Measurements from ENCODE around the gene MED16.

Gene MED16, protein sequence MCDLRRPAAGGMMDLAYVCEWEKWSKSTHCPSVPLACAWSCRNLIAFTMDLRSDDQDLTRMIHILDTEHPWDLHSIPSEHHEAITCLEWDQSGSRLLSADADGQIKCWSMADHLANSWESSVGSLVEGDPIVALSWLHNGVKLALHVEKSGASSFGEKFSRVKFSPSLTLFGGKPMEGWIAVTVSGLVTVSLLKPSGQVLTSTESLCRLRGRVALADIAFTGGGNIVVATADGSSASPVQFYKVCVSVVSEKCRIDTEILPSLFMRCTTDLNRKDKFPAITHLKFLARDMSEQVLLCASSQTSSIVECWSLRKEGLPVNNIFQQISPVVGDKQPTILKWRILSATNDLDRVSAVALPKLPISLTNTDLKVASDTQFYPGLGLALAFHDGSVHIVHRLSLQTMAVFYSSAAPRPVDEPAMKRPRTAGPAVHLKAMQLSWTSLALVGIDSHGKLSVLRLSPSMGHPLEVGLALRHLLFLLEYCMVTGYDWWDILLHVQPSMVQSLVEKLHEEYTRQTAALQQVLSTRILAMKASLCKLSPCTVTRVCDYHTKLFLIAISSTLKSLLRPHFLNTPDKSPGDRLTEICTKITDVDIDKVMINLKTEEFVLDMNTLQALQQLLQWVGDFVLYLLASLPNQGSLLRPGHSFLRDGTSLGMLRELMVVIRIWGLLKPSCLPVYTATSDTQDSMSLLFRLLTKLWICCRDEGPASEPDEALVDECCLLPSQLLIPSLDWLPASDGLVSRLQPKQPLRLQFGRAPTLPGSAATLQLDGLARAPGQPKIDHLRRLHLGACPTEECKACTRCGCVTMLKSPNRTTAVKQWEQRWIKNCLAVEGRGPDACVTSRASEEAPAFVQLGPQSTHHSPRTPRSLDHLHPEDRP

GRCh38 chr19:892894-893689 is at the start of gene MED16, which contains the start of gene RNU6-9:
TSS of gene MED16 (minus strand) at chr19:893187. CDS start at chr19:891131, 2,056 bp downstream.
TSS of gene RNU6-9 (plus strand) at chr19:893484.
- in situ Hi-C loops (cut with HindIII; ENCODE audit: low sequenced_read_pairs): no loop called here

DNA sequence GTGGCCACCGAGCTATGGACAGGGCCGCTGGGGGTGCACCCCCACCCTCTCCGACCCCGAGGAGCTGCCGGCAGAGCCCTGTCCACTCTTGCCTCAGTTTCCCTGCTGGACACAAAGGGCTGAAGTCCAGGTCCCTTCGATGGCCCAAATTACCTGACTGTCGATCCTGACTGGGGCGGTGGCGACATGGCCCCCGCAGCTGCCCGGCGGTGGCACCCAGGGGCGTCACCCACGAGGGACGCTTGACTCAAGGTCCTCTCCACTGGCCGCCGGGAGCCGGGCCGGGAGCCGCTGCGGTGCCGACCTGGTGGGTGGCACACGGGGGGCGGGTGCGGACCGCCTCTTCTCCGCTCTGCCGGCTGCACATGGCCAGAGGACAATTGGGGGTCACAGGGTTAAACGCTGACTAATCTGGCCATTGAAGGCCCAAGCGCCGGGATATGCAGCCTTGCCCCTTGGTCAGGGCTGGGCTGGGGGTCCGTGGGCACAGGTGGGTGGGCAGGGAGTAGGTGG is 49.2 kb upstream of the MED16 start:
- in situ Hi-C loops (cut with HindIII; ENCODE audit: low sequenced_read_pairs): no loop called here

DNA sequence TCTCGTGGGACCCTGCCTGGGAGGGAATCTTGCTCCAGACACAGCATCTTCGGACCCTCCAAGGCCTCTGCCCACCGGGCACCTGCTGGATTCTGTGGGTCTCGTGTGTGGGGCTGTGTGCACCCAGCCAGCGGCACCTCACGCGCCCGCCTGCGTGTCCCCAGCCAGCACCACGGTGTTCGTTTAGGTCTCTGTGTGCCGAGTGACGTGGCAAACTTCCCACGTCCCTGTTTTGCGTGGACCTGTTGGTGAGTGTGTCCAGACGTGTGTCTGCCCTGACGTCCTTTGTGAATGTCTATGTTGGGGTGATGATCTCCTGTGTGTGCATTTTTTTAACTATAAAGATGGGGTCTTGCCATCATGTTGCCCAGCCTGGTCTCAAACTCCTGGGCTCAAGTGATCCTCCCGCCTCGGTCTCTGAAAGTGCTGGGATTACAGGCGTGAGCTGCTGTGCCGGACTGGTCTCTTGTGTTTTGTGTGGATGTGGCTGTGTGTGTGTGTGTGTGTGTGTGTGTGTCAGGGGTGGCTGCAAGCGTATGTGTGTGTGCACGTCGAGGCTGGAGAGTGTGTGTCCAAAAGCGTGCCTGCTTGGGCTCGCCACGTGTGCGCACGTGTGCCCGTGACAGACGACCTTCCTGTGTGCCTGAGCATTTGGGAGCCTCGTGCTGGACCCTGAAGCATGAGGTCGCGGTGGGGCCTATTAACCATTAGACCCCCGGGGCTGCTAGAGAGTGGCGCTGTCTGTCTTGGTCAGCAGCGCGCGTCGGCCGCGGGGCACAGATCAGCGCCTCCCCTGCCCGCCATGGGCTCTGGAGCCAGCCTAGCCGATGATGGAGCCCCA is 48.5 kb upstream of the MED16 start:
- in situ Hi-C loops (cut with HindIII; ENCODE audit: low sequenced_read_pairs): no loop called here

- in situ Hi-C loops (cut with HindIII; ENCODE audit: low sequenced_read_pairs): no loop called here
Measured at GRCh38 chr19:940591-941291, 47.8 kb upstream of the MED16 start.

DNA sequence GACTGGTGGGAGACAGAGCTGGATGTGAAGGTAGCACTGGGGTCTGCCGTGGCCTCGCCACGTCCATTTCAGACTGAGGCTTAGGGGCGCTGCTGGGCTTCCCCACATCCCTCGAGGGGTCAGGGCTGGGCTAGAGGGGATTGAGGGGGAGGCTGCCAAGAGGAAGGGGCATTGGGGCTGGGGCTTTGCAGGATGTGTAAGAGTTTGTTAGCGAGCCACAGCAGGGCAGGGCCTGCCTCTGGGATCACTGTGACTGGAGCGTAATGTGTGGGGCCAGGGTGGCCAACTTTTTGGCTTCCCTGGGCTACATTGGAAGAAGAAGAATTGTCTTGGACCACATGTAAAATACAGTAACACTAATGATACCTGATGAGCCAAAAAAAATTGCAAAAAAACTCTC is 46.9 kb upstream of the MED16 start:
- in situ Hi-C loops (cut with HindIII; ENCODE audit: low sequenced_read_pairs): no loop called here

GRCh38 chr19:939439-939838 is 46.5 kb upstream of the MED16 start:
- in situ Hi-C loops (cut with HindIII; ENCODE audit: low sequenced_read_pairs): no loop called here

- in situ Hi-C loops (cut with HindIII; ENCODE audit: low sequenced_read_pairs): no loop called here
Measured at GRCh38 chr19:938233-938923, 45.4 kb upstream of the MED16 start.

GRCh38 chr19:937259-937694 is 44.3 kb upstream of the MED16 start:
- in situ Hi-C loops (cut with HindIII; ENCODE audit: low sequenced_read_pairs): no loop called here

GRCh38 chr19:936175-936546 is 43.2 kb upstream of the MED16 start:
- in situ Hi-C loops (cut with HindIII; ENCODE audit: low sequenced_read_pairs): no loop called here

DNA sequence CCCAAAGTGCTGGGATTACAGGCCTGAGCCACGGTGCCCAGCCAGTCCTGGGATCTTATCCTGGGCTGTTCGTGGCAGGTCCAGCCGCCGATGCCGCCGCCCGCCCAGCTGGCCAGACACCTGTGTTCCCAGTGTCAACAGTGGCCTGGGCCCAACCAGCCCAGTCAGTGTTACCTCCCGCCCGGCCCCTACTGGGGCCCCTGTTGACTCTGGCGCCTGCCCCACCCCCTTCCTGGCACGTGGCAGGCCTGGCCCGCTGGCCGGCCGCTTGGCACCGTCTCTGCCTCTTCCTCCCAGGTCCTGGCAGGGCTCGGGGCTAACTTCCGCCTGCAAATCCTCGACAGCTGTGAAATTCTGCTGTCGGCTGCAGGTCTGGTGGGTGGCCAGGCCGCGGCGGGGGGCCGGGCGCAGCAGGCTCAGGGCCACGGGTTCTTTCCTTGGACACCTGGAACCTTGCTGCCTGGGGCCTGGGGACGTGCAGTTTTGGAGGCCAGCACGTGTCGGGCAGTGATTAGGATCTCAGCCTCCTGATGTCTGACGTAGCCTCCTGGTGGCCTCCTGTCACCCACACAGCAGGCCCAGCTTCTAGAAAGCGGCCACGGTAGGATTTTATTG is 42.0 kb upstream of the MED16 start:
- in situ Hi-C loops (cut with HindIII; ENCODE audit: low sequenced_read_pairs): no loop called here

DNA sequence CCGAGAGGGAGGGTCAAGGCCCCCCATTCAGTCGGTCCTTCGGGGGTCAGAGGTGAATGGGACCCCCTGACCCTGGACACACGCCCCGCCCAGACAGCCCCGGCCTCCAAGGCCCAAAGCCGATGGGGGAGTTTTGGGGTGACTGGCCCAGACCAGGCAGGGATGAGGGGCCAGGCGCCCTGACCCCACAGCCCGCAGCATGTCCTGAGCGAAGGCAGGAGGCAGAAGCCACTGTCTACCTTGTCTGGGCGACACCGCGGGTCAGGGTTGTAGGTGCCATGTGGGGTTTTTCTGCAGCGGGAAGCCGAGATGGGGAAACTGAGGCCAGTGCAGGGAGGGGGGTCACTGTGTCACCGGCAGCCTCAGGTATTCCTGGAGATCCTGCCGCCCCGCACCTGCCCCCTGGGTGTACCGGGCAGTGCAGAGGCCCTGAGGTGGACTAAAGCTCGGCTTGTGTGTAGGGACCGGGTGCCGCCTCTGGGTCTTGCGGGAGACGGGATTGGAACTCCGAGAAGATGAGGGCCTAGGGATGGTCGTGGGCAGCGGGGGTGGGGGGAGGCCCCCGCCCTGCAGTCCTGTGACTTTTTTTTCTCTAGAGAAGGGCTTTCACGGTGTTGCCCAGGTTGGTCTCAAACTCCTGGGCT is 41.3 kb upstream of the MED16 start:
- in situ Hi-C loops (cut with HindIII; ENCODE audit: low sequenced_read_pairs): no loop called here

DNA sequence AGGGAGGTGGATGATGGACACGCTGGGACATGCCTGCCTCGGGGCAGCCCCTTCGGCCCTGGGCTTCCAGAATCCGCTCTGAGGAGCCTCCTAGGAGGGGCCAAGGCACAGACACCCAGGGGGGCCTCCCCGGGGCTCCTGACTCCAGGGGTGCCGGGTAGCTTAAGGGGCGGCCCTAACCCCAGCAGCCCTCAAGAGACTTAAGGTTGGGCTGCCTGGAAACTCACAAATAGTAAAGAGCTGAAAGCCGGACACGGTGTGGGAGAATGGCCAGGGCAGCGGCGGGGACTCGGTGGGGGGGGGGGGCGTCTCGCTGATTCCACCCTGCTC is 40.5 kb upstream of the MED16 start:
- in situ Hi-C loops (cut with HindIII; ENCODE audit: low sequenced_read_pairs): no loop called here

GRCh38 chr19:932648-933552 is 39.9 kb upstream of the MED16 start:
- in situ Hi-C loops (cut with HindIII; ENCODE audit: low sequenced_read_pairs): no loop called here

DNA sequence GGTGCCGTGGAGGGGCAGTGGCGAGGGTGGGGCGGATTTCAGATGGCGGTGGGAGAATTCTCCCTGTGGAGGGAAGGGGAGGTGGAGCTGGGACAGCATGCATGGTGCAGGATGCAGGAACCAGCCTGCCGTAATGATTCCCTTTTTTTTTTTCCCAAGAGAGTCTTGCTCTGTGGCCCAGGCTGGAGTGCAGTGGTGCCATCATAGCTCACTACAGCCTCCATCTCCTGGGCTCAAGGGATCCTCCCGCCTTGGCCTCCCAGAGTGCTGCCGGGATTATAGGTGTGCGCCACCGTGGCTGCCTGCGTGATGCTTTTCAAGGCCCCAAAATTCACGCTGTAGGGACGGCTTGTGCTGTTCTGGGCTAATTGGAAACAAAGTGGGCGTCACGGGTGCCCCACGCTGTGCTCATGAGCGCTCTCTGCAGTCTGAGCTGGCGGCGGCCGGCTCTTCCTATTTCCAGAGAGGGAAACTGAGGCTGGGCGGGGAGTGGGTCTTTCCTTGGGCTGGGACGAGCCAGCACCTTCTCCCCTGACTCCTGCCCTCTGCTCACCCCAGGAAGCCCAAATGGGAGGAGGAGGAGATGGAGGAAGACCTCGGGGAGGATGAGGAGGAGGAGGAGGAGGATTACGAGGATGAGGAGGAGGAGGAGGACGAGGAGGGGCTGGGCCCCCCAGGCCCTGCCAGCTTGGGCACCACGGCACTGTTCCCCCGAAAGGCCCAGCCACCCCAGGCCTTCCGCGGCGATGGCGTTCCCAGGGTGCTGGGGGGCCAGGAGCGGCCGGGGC is 39.1 kb upstream of the MED16 start:
- in situ Hi-C loops (cut with HindIII; ENCODE audit: low sequenced_read_pairs): no loop called here

DNA sequence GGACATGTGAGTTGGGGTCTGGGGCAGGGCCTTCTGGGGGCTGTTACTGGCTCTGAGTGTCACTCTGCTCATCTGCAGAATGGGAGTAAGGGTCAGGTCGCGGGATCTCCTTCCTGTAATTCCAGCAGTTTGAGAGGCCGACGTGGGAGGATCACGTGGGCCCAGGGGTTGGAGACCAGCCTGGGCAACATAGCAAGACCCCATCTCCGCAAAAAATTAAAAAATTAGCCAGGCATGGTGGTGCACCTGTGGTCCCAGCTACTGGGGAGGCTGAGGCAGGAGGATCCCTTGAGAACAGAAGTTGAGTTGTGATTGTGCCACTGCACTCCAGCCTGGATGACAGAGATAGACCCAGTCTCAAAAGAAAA is 36.9 kb upstream of the MED16 start:
- in situ Hi-C loops (cut with HindIII; ENCODE audit: low sequenced_read_pairs): no loop called here

DNA sequence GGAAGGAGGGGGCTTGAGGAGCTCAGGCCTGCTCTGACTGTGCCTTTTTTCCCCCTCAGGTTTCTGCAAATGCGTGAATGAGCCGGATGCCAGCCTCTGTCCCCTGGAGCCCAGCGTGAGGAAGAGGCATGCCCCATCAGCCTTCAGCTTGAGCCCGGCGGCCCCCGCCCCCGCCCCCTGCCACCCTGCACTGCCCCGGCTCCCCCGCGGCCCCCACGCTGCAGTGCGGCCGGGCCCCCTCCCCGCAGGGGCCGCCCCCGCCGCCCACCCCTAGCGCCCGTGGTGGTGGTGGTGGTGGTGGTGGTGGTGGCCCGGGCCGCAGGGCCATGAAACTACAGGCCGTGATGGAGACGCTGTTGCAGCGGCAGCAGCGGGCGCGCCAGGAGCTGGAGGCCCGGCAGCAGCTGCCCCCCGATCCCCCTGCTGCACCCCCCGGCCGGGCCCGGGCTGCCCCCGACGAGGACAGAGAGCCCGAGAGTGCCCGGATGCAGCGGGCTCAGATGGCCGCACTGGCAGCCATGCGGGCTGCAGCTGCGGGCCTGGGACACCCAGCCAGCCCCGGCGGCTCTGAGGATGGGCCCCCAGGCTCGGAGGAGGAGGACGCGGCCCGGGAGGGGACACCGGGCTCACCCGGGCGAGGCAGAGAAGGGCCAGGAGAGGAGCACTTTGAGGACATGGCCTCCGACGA is 36.4 kb upstream of the MED16 start:
- in situ Hi-C loops (cut with HindIII; ENCODE audit: low sequenced_read_pairs): no loop called here

Measured in DLD1 (cell line).